GM21423 (cell line): ENCODE data around the gene S1PR3.

ENCODE experiments used
- ATAC-seq: cut with Tn5 transposase; IDR thresholded peaks from one replicate; pipeline ENCODE4 v1.9.1; 2021; ENCODE audit warnings: mild to moderate bottlenecking, moderate library complexity; ENCODE audit not compliant: unreplicated experiment

The S1PR3 gene

GRCh38 chr9:88968799-88969198 lies 22.5 kb upstream of the S1PR3 start:
- ATAC-seq, result no peak

- no peak for ATAC-seq
Observed at GRCh38 chr9:88969646-88970373, 21.5 kb upstream of the S1PR3 start.

GRCh38 chr9:88971131-88971960 lies 19.9 kb upstream of the S1PR3 start:
- ATAC-seq, result no peak

GRCh38 chr9:88972401-88972800 lies 18.9 kb upstream of the S1PR3 start:
- ATAC-seq, result no peak

GRCh38 chr9:88973281-88974045 lies 17.8 kb upstream of the S1PR3 start:
- no peak for ATAC-seq

GRCh38 chr9:88974641-88975040 lies 16.6 kb upstream of the S1PR3 start:
- ATAC-seq, result no peak

- ATAC-seq, result no peak
Observed at GRCh38 chr9:88975966-88976889, 15.0 kb upstream of the S1PR3 start.

- ATAC-seq, result no peak
Observed at GRCh38 chr9:88976890-88977257, 14.4 kb upstream of the S1PR3 start.

GRCh38 chr9:88978034-88978433 lies 13.2 kb upstream of the S1PR3 start:
- ATAC-seq, result no peak

GRCh38 chr9:88979021-88979420 lies 12.2 kb upstream of the S1PR3 start:
- no peak for ATAC-seq

GRCh38 chr9:88979791-88980190 lies 11.5 kb upstream of the S1PR3 start:
- ATAC-seq, result no peak

- ATAC-seq, result no peak
Observed at GRCh38 chr9:88980740-88981203, 10.5 kb upstream of the S1PR3 start.

GRCh38 chr9:88983865-88984542 lies 7.3 kb upstream of the S1PR3 start:
- no peak for ATAC-seq

- ATAC-seq, result no peak
Observed at GRCh38 chr9:88984543-88984883, 6.8 kb upstream of the S1PR3 start.

- no peak for ATAC-seq
Observed at GRCh38 chr9:88985616-88986015, 5.7 kb upstream of the S1PR3 start.

GRCh38 chr9:88986776-88987175 lies 4.5 kb upstream of the S1PR3 start:
- no peak for ATAC-seq

- no peak for ATAC-seq
Observed at GRCh38 chr9:88987661-88988060, 3.6 kb upstream of the S1PR3 start.

- ATAC-seq, result no peak
Observed at GRCh38 chr9:88988796-88989641, 2.2 kb upstream of the S1PR3 start.
